ENCODE results near the gene GLI2.

GLI2 gene

GRCh38 chr2:120759543-120760331, 24.1 kb downstream of the GLI2 start:
- DNase-seq: no peak

- DNase-seq: no peak
These were observed 24.9 kb downstream of the GLI2 start for GRCh38 chr2:120760446-120761135.

GRCh38 chr2:120761164-120761861, 25.6 kb downstream of the GLI2 start:
- no peak for DNase-seq

- no peak for DNase-seq
These were observed 26.2 kb downstream of the GLI2 start for GRCh38 chr2:120761911-120762310.

GRCh38 chr2:120762341-120763061, 26.8 kb downstream of the GLI2 start:
- DNase-seq: no peak

- no peak for DNase-seq
These were observed 27.8 kb downstream of the GLI2 start for GRCh38 chr2:120763508-120763907.

GRCh38 chr2:120763931-120764330, 28.3 kb downstream of the GLI2 start:
- DNase-seq: no peak

- no peak for DNase-seq
These were observed 28.8 kb downstream of the GLI2 start for GRCh38 chr2:120764492-120764891.

- DNase-seq: no peak
These were observed 29.5 kb downstream of the GLI2 start for GRCh38 chr2:120764991-120765677.

GRCh38 chr2:120765678-120766469, 30.2 kb downstream of the GLI2 start:
- no peak for DNase-seq

- no peak for DNase-seq
These were observed 31.0 kb downstream of the GLI2 start for GRCh38 chr2:120766470-120767351.

GRCh38 chr2:120767486-120768005, 31.9 kb downstream of the GLI2 start:
- DNase-seq: no peak

GRCh38 chr2:120768112-120769048, 32.7 kb downstream of the GLI2 start:
- no peak for DNase-seq

GRCh38 chr2:120769076-120769786, 33.6 kb downstream of the GLI2 start:
- DNase-seq: no peak

- DNase-seq: no peak
These were observed 34.1 kb downstream of the GLI2 start for GRCh38 chr2:120769787-120770120.

GRCh38 chr2:120770176-120770575, 34.5 kb downstream of the GLI2 start:
- DNase-seq: no peak

- no peak for DNase-seq
These were observed 35.0 kb downstream of the GLI2 start for GRCh38 chr2:120770641-120771040.

GRCh38 chr2:120771111-120771780, 35.6 kb downstream of the GLI2 start:
- no peak for DNase-seq

Measured in Kasumi-1 (cell line).